K562 (cell line): ENCODE data around the gene MON2. TPM values are rescaled to one million over a fixed set of nuclear protein-coding genes. Genes with fewer than 3 reads are reported as not detected.

Experiments used
- ATAC-seq: fragments of 200-7000 bp; cut with Tn5 transposase; 3 replicates; pipeline ENCODE4 v1.9.1; 2020; ENCODE audit warnings: moderate library complexity
- BruUV-seq: library from RNA; stranded (reverse); fragments of 400-500 nt; replicated peaks from 2 replicates; lab custom pipeline; 2021; lab: Mats Ljungman, UMichigan
- CTCF ChIA-PET: fragments of 300-600 bp; formaldehyde crosslinking; extraction: SDS; loops from one replicate; lab custom pipeline; 2021; ENCODE audit warnings: low intra/inter-chr PET ratio; lab: Yijun Ruan, JAX
- POLR2A ChIA-PET: fragments of 300-600, 350-650 bp; sonication (Branson Sonifier 250); formaldehyde crosslinking; extraction: SDS; loops from one replicate; lab custom pipeline; 2021; ENCODE audit warnings: antibody characterized with exemption, inconsistent platforms; lab: Yijun Ruan, JAX
- DNase-seq, 4 experiments: peaks; one replicate each; pipeline versions ENCODE4 v3.0.0 to v3.0.0-alpha.2; 2011 to 2018; ENCODE audit warnings: low spot score in 3 of 4, mixed read lengths in 3 of 4; ENCODE audit errors: extremely low read depth in 1 of 4
- FAIRE-seq: peaks from 2 replicates; lab custom pipeline; 2011; peaks lifted over from hg19 to GRCh38; lab: Jason Lieb, UNC
- H2AFZ ChIP-seq: 2 replicates; pipeline ENCODE4 v1.6.0; 2011; ENCODE audit warnings: low read depth, low read length, control low read depth, inconsistent platforms
- H3K27ac ChIP-seq: fragments of 200-600 bp; 3 replicates; pipeline ENCODE4 v1.8.0; 2011; ENCODE audit warnings: low read depth, mild to moderate bottlenecking, control low read depth, inconsistent platforms, low read length, moderate library complexity, mixed read lengths; ENCODE audit errors: extremely low read depth
- H3K27me3 ChIP-seq, 2 experiments: fragments of 300-600 bp in 1 of 2; 2 replicates in 1 of 2; 3 replicates in 1 of 2; pipeline versions ENCODE4 v1.6.0 to v1.8.0; 2011; ENCODE audit warnings: inconsistent platforms in 2 of 2, low read length in 2 of 2, mild to moderate bottlenecking in 1 of 2, mixed read lengths in 1 of 2, moderate library complexity in 1 of 2; ENCODE audit not compliant: control insufficient read depth in 2 of 2, insufficient read depth in 2 of 2
- H3K36me3 ChIP-seq: fragments of 300-600 bp; 3 replicates; pipeline ENCODE4 v1.8.0; 2011; ENCODE audit warnings: mild to moderate bottlenecking, low read length, inconsistent platforms; ENCODE audit not compliant: control insufficient read depth, insufficient read depth
- H3K4me1 ChIP-seq, 2 experiments: fragments of 200-600 bp in 1 of 2; replicated peaks in 1 of 2; 2 replicates in 1 of 2; 3 replicates in 1 of 2; pipeline versions ENCODE4 v1.5.1 to v1.8.0; 2011; ENCODE audit warnings: inconsistent platforms in 2 of 2, low read length in 2 of 2, mild to moderate bottlenecking in 1 of 2, mixed read lengths in 1 of 2, moderate library complexity in 1 of 2; ENCODE audit not compliant: control insufficient read depth in 2 of 2, insufficient read depth in 2 of 2
- H3K4me2 ChIP-seq: 2 replicates; pipeline ENCODE4 v1.6.1; 2011; ENCODE audit warnings: low read length, control low read depth, inconsistent platforms, mixed read lengths; ENCODE audit not compliant: insufficient read depth
- H3K4me3 ChIP-seq: fragments of 200-600 bp; sonication (generic), shearing (Covaris generic); 2 replicates; pipeline ENCODE4 v1.5.1; 2016; ENCODE audit warnings: control low read depth, inconsistent platforms
- H3K79me2 ChIP-seq: fragments of 200-600 bp; 3 replicates; pipeline ENCODE4 v1.8.0; 2011; ENCODE audit warnings: low read length, inconsistent platforms; ENCODE audit not compliant: control insufficient read depth, insufficient read depth
- H3K9ac ChIP-seq, 2 experiments: 2 replicates each; pipeline versions ENCODE4 v1.6.0 to v1.6.1; 2011; ENCODE audit warnings: low read depth in 2 of 2, low read length in 2 of 2, control low read depth in 1 of 2, inconsistent platforms in 1 of 2, mild to moderate bottlenecking in 1 of 2, mixed read lengths in 1 of 2; ENCODE audit not compliant: insufficient read depth in 1 of 2
- H3K9me1 ChIP-seq: one replicate; pipeline ENCODE4 v1.6.0; 2011; ENCODE audit warnings: inconsistent platforms, mild to moderate bottlenecking, low read length, moderate library complexity; ENCODE audit not compliant: control insufficient read depth, insufficient read depth
- H3K9me3 ChIP-seq: replicated peaks from 2 replicates; pipeline ENCODE4 v1.5.1; 2011; ENCODE audit warnings: low read depth, low read length, inconsistent platforms; ENCODE audit not compliant: control insufficient read depth, insufficient read depth
- H4K20me1 ChIP-seq: replicated peaks from 2 replicates; pipeline ENCODE4 v1.6.1; 2011; ENCODE audit warnings: low read length, inconsistent platforms, mixed read lengths; ENCODE audit not compliant: control insufficient read depth, insufficient read depth
- ARNT ChIP-seq, 2 experiments: fragments of 450-650 bp; IDR thresholded peaks; 2 replicates each; pipeline ENCODE4 v1.6.1; 2016; ENCODE audit warnings: mild to moderate bottlenecking in 1 of 2
- DPF2 ChIP-seq: fragments of 450-650 bp; IDR thresholded peaks from 2 replicates; pipeline ENCODE4 v1.6.1; 2016
- KAT7 ChIP-seq: sonication (generic); formaldehyde crosslinking; IDR thresholded peaks from 2 replicates; pipeline ENCODE4 v1.8.0; 2022; ENCODE audit warnings: missing genetic modification reagents, mild to moderate bottlenecking, borderline replicate concordance
- MTA3 ChIP-seq: fragments of 450-650 bp; formaldehyde crosslinking; IDR thresholded peaks from 2 replicates; pipeline ENCODE4 v1.6.1; 2017; ENCODE audit warnings: mild to moderate bottlenecking, borderline replicate concordance
- PKNOX1 ChIP-seq: fragments of 450-650 bp; IDR thresholded peaks from 2 replicates; pipeline ENCODE4 v1.6.1; 2016
- POLR2H ChIP-seq: IDR thresholded peaks from 2 replicates; pipeline ENCODE4 v1.6.1; 2016; ENCODE audit warnings: missing genetic modification characterization, low read depth, mild to moderate bottlenecking, control low read depth, missing compliant biosample characterization, moderate library complexity
- SMC3 ChIP-seq: conservative IDR thresholded peaks from 2 replicates; pipeline ENCODE4 v1.6.1; 2011; ENCODE audit warnings: low read depth, low read length, improper control_type of control experiment; ENCODE audit not compliant: insufficient read depth
- TEAD4 ChIP-seq, 2 experiments: sonication (generic) in 1 of 2; formaldehyde crosslinking in 1 of 2; IDR thresholded peaks; 2 replicates each; pipeline versions ENCODE4 v1.6.1 to v1.8.0; 2012 to 2022; ENCODE audit warnings: borderline replicate concordance in 1 of 2, inconsistent platforms in 1 of 2, low read length in 1 of 2, mild to moderate bottlenecking in 1 of 2, missing genetic modification reagents in 1 of 2
- ZNF780A ChIP-seq: fragments of 250-450 bp; sonication (Bioruptor Pico); IDR thresholded peaks from 2 replicates; pipeline ENCODE4 v1.5.0; 2021; ENCODE audit warnings: mild to moderate bottlenecking
- WGBS: fragments of 100-300 bp; shearing (Covaris generic); methylation state at CpG from one replicate; pipeline ENCODE4 v1.1.6; 2016; ENCODE audit warnings: low coverage, mixed read lengths; ENCODE audit not compliant: insufficient coverage; ENCODE audit errors: missing lambda C conversion rate; 5-methylcytosine and 5-hydroxymethylcytosine counted together
- in situ Hi-C: fragments of 300-500 bp; cut with MboI; formaldehyde crosslinking; loops from 4 replicates; pipeline ENCODE4 v1.15.0; 2018; ENCODE audit warnings: inconsistent platforms, mixed read lengths
- intact Hi-C: fragments of 100-400 bp; cut with micrococcal nuclease; formaldehyde crosslinking; loops from 2 replicates; pipeline ENCODE4 v1.14.2; 2022
- polyA plus RNA-seq, 8 experiments: library from polyadenylated mRNA; depleted of rRNA in 4 of 8; stranded (reverse) in 5 of 8; unstranded in 3 of 8; fragments of >200 nt; fragmentation: Nextera tagmentation in 2 of 8; fragmentation: Illumina TruSeq in 1 of 8; extraction: Ambion mirVana in 2 of 8; extraction: Trizol in 1 of 8; gene quantifications; 2 replicates each; pipeline versions ENCODE4 v1.2.1 to v1.2.3, GENCODE V29; 2011 to 2014; ENCODE audit warnings: inconsistent platforms in 1 of 8, missing spikeins in 1 of 8
- total RNA-seq, 7 experiments: library from RNA; depleted of rRNA in 6 of 7; stranded (reverse); fragments of >200 nt in 6 of 7; fragmentation: Illumina TruSeq in 2 of 7; extraction: Trizol in 2 of 7; gene quantifications; 2 replicates each; pipeline versions ENCODE4 v1.2.1 to v1.2.3, GENCODE V29; 2011 to 2021; ENCODE audit warnings: low replicate concordance in 1 of 7

MON2 gene
- total and polyA plus RNA-seq, 9 of the 15 experiments (the other 6 are each of a cell fraction or from before 2014, with no cell fraction given): 3.6 to 31.6 (median 16.8) TPM

DNA sequence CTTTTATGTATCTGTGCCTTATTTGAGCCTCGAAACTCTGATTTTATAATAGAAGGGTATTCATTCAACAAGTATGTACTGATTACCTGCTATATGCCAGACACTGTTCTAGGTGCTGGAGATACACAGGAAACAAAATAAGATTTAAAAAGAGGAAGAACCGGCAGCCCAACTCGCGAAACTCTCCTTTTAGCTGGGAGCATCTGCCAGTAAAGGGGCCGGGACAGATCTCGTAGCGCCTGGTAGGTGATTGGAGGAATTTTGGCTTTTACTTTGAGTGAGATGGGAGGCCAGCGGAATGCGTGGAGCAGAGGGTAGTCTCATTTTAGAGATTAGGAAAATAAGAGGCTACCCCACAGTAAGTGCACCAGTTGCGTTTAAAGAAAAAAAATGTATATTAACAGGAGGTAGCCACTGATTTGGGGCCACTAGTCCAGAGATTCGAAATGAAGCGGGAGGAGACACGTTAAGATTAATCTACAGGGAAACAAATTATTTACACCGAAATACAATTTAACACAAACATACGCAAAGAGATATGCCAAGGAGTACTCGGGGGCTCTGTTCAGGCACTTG is 520 bp upstream of the MON2 start:
- Histone ChIP-seq H3K36me3 (peaks cover 5% of the 10 kb centered on the region; the same call in 1 of the 3 replicates), H2AFZ (peak overlapping the region; percentile 98), H3K27ac (peak overlapping the region; percentile 91), H3K9me1 (no peaks in the 10 kb centered on the region), H3K27me3 (no peaks in the 10 kb centered on the region), H3K9me3 (no peaks in the 10 kb centered on the region), H3K4me1 (peaks cover 2 to 14% of the 10 kb centered on the region in 2 experiments; a peak in 3 of 5 replicates), H3K4me2 (peak overlapping the region; percentile 98), H3K4me3 (peak overlapping the region; percentile 98), H4K20me1 (0 out of 2 replicates have a peak, but pooled peaks cover 4% of the 10 kb centered on the region), H3K79me2 (peaks cover 45% of the 10 kb centered on the region), H3K9ac (peak overlapping the region; percentile 97 to 100)
- ATAC-seq (peak; percentile 34), DNase-seq (peak; percentile 23 to 58 (median 40)), FAIRE-seq (no peak)
- WGBS: 3% methylated on average over 16 of the region's 16 CpGs
- ChIA-PET CTCF (no interaction called here), POLR2A (interaction anchor here (1.0 to 1.9 kb wide), 6 partner anchors 9 to 31 kb away, joined by 3 to 10 read pairs (median 5); no protein-coding TSS in a partner anchor)
- TF ChIP-seq TEAD4 (IDR thresholded peaks at IDR 0.05; ENCODE audit: low read length): 0 out of 2 replicates have a peak, but pooled peaks have one; percentile 12
- no peak for TF ChIP-seq TEAD4 (CRISPR knock-in tag; IDR thresholded peaks at IDR 0.05; ENCODE audit: borderline replicate concordance)
- TF ChIP-seq SMC3: no peak
- 0 out of 2 replicates have a peak, but pooled peaks have one; percentile 6 for TF ChIP-seq MTA3
- TF ChIP-seq DPF2: 0 out of 2 replicates have a peak, but pooled peaks have one; percentile 26
- TF ChIP-seq ZNF780A: no peak
- TF ChIP-seq PKNOX1: 0 out of 2 replicates have a peak, but pooled peaks have one; percentile 12
- 0 out of 2 replicates have a peak, but pooled peaks have one; percentile 18 for TF ChIP-seq POLR2H
- peak; percentile 54; the same call in 1 of the 2 replicates for TF ChIP-seq KAT7 (CRISPR knock-in tag)
- 0 out of 4 replicates have a peak, but pooled peaks of 1 of the 2 experiments have one; percentile 60 for TF ChIP-seq ARNT (IDR thresholded peaks at IDR 0.05)
- TSS peak; percentile 94 for BruUV-seq
- intact Hi-C loops: loop anchor here (2.0 kb wide), 2 partner anchors 137 to 205 kb away; partner anchors contain the start of gene USP15
- in situ Hi-C loops: no loop called here
